H54 (cell line): ENCODE results near the gene GRIK1.

Source experiments
- DNase-seq: peaks from one replicate; pipeline ENCODE4 v3.0.0; 2011; ENCODE audit warnings: low spot score, mixed read lengths; ENCODE audit not compliant: insufficient read length
- FAIRE-seq: peaks from 3 replicates; lab custom pipeline; 2011; peaks lifted over from hg19 to GRCh38; lab: Jason Lieb, UNC
- POLR2A ChIP-seq: IDR thresholded peaks from 2 replicates; pipeline ENCODE4 v1.6.1; 2011; ENCODE audit warnings: low read depth, mild to moderate bottlenecking, low read length

Gene GRIK1

DNA sequence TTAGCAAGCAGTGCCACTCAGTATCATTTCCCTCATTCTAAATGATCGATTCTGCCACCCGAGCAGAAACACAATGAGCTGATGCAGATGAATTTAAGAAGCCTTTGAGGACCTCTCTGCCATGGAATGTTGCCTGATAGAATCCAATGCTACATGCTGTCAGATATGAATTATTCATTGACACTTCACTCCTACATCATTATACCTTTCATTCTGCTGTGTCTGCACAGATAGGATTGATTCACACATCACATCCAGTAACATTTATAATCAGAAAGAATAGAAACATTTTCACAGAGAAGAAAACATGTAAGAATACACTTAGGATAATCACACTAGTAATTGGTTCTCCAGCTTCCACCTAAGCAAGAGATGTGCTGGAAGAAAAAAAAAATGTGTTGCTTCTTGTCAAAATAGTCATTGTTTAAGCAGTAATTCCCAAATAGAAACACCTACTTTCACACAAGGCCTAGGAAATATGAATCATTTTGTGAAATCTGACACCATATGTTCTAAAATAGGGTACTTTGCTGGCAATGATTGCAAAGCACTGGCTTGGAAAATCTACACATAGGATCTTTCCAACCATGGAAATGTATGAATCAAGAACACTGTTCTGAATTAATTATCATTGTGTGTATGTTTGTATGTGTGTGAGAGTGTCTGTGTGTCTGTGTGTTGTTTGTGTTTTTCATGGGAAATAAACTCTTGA lies 110.1 kb downstream of the GRIK1 start:
- TF ChIP-seq POLR2A: no peak
- DNase-seq (no peak), FAIRE-seq (no peak)

DNA sequence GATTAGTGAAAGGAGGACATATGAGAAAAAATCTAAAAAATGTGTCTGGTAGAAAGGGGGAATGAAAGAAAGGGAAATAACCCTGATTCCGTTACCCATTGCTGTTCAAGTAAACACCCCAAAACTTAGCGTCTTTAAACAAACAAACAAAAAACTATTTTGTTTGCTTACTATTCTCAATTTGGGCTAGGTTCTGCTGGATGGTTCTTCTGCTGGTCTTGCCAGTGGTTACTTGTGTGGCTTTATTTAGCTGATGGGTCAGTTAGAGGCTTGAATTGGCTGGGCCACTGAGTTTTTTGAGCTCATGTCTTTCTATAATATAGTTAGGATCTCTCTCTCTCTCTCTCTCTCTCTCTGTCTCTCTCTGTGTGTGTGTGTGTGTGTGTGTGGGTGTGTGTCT lies 112.1 kb downstream of the GRIK1 start:
- no peak for TF ChIP-seq POLR2A
- no peak for DNase-seq
- FAIRE-seq: no peak

DNA sequence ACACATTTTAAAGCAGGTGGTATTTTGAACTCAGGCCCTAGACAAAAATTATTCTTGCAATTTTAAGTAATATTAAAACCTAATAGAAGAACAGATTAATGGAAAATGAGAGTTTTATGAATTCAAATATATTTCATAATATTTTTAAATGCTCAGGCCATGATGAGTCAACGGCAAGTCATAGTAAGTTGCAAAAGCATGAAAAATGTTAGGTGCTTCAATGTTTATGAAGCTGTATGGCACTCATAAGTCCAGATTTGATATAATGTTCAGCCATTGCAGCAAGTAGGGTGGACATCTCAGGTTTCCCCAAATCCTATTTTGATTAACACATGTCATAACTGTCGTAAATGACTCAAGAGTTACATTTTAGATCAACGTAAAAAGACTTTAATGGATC lies 112.6 kb downstream of the GRIK1 start:
- FAIRE-seq (no peak), DNase-seq (no peak)
- TF ChIP-seq POLR2A: no peak

DNA sequence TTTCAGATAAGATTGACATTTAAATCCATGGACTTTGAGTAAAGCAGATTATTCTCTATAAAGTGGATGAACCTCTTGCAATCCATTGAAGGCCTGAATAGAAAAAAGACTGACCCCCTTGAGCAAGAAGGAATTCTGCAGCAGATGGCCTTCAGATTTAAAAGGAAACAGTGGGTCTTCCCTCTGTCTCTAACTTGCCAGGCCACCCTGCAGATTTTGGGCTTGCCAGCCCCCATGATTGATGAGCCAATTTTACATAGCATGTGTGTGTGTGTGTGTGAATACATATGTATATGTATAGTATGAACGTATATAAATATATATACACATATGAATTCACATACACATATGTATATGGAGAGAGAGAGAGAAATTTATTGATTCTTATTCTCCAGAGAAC lies 113.4 kb downstream of the GRIK1 start:
- FAIRE-seq: no peak
- TF ChIP-seq POLR2A: no peak
- DNase-seq: no peak

GRCh38 chr21:29825936-29826335 lies 113.9 kb downstream of the GRIK1 start:
- no peak for TF ChIP-seq POLR2A
- DNase-seq (no peak), FAIRE-seq (no peak)

GRCh38 chr21:29825345-29825744 lies 114.5 kb downstream of the GRIK1 start:
- no peak for FAIRE-seq
- no peak for DNase-seq
- TF ChIP-seq POLR2A: no peak

DNA sequence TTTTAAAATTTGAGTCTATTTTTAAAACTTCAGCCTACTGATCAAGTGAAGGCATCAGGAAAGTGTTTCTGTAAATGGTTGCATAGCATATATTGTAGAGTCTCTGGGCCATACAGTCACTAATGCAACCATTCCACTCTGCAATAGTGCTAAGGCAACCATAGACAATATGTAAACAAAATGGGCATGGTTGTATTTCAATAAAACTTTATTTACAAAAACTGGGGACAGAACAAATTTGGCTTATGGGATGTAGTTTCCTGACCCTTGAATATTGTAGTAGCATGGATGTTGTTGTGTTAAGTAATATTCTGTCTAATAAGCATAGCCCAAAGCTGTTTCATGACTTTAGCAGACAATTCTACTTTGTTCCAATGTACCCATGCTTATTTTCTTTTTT lies 117.7 kb downstream of the GRIK1 start:
- DNase-seq: no peak
- TF ChIP-seq POLR2A: no peak
- no peak for FAIRE-seq

GRCh38 chr21:29821230-29821629 lies 118.6 kb downstream of the GRIK1 start:
- TF ChIP-seq POLR2A: no peak
- FAIRE-seq (no peak), DNase-seq (no peak)

DNA sequence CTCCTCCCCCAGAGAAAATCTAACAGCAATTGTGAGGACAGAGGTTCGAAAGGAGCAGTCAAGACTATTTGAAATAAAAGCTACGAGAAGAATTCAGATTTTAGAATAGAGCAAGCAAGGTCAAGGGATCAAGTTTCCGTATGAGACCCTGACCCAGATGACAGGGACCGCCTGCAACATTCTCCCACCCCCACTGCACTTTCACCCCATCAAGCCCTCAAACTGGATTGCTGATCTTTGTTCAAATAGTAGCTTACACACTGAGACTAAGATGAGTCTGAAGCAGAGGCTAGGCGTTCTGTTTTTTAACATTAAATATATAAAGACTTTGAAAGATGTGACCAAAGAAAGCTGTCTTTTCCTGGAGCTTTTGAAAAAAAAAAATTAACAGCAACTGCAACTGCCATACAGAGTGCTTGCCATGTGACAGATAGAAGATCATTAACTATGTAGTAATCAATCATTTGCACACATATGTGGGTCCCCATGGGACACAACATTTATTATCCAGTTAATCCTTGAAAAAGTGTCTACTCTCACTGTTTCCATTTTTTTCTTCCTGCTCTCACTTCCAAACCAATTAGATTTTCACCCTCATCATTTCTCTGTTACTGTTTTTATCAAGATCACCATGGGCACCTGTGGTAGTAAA lies 120.0 kb downstream of the GRIK1 start:
- TF ChIP-seq POLR2A: no peak
- DNase-seq (no peak), FAIRE-seq (no peak)

DNA sequence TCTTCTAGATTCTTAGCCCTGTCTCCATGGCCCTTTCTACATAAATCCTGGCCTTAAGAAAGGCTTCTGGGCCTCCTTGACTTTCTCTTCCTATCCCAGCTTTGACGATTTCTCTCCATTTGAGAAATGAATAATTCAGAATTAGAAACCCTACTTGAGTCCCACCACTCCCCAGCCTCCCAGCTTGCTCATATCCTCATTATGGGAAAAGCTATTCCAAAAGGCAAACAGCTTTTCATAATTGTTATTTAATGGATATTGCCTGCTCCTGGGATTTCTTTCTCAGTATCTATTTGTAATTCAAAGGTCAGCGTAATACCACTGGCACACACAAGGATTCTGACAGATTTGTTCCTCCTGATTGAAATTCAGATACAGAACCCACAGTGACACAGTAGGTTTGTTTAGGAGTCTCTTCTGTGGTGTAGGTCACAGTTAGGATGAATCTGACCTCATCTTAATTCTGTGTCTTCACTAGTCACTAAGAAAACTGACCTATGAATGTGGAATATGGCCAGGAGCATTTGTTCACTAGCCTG lies 121.3 kb downstream of the GRIK1 start:
- TF ChIP-seq POLR2A: no peak
- FAIRE-seq (no peak), DNase-seq (no peak)

GRCh38 chr21:29817450-29817849 lies 122.3 kb downstream of the GRIK1 start:
- DNase-seq (no peak), FAIRE-seq (no peak)
- TF ChIP-seq POLR2A: no peak

DNA sequence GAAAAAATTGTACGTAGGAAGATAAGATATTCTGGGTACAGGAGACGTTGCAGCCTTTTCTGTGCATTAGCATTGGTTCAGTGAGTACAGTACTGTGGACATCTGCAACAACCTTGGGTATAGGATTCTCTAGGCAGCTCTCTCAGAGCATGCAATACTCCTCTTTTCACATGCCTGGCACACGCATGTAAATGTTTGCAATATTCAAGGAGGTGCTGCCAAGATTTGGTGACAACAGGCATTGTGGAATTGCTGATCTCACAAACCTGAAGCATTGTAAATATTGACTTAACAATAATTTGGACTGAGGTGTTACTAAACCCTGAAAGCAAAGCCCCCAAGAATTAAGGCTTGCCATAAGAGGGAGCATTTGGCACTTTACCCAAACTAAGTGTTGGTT lies 126.8 kb downstream of the GRIK1 start:
- no peak for TF ChIP-seq POLR2A
- DNase-seq (no peak), FAIRE-seq (no peak)

DNA sequence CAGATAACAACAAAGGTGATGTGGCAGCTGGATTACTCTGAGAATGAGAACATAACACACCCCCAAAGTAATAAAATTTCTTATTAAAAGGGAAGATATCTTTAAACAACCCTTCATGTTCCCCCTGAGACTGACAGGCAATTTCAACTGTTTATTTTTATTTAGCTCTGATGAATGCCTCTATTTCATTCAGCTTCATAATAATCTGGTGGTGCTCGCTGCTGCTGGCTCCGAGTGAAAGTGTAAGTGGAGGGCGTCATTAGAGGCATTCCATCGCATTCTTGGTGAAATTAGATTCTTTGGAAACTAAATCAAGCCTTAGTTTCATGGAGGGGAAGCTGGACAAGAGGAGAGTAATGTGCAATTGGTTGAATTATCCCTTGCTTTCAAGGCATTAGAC lies 128.9 kb downstream of the GRIK1 start:
- TF ChIP-seq POLR2A: no peak
- no peak for FAIRE-seq
- DNase-seq: no peak

DNA sequence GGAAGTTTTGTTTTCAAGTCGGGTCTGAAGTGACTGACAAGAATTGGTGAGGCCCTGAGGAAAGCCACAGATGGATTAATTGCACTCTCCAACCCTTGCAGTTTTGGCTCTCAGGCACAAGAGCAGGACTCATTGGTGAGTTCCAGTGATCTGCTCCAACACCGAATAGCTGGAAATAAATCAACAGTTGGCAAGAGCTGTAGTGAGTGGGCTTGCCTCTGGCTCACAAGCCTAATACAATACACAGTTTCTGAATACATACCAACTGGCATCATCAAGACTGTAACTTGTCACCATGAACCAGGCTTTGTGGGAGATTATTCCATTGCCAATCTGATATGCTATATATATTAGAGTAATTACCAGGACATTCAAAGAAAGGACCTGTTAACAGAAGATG lies 131.6 kb downstream of the GRIK1 start:
- no peak for DNase-seq
- TF ChIP-seq POLR2A: no peak
- FAIRE-seq: no peak

GRCh38 chr21:29805105-29805504 lies 134.7 kb downstream of the GRIK1 start:
- no peak for TF ChIP-seq POLR2A
- DNase-seq (no peak), FAIRE-seq (no peak)

GRCh38 chr21:29803191-29803590 lies 136.6 kb downstream of the GRIK1 start:
- no peak for FAIRE-seq
- DNase-seq: no peak

More at GRCh38 chr21:29803191-29803590, 136.6 kb downstream of the GRIK1 start:
- TF ChIP-seq POLR2A: no peak
